HepG2 (cell line): ENCODE data around the gene PRADC1. TPM values are rescaled to one million over a fixed set of nuclear protein-coding genes. Genes with fewer than 3 reads are reported as not detected.

Experiments
- ATAC-seq: fragments of 200-7000 bp; cut with Tn5 transposase; 3 replicates; pipeline ENCODE4 v1.9.1; 2020; ENCODE audit warnings: mild to moderate bottlenecking, moderate library complexity
- BruUV-seq: library from RNA; stranded (reverse); fragments of 400-500 nt; replicated peaks from 2 replicates; lab custom pipeline; 2021; lab: Mats Ljungman, UMichigan
- CTCF ChIA-PET: fragments of 300-600 bp; formaldehyde crosslinking; extraction: SDS; loops from one replicate; lab custom pipeline; 2021; ENCODE audit warnings: low total read pairs, inconsistent platforms, low intra/inter-chr PET ratio; lab: Yijun Ruan, JAX
- POLR2A ChIA-PET: fragments of 350-600 bp; sonication (Branson Sonifier 250); formaldehyde crosslinking; loops from one replicate; lab custom pipeline; 2020; ENCODE audit warnings: antibody characterized with exemption, inconsistent platforms; lab: Yijun Ruan, JAX
- DNase-seq: peaks from one replicate; pipeline ENCODE4 v3.0.0-alpha.2; 2015; ENCODE audit warnings: low spot score
- FAIRE-seq: peaks from 3 replicates; lab custom pipeline; 2011; peaks lifted over from hg19 to GRCh38; lab: Jason Lieb, UNC
- H2AFZ ChIP-seq: one replicate; pipeline ENCODE4 v1.6.1; 2011; ENCODE audit warnings: low read length, inconsistent platforms
- H3K27ac ChIP-seq: fragments of 300-600 bp; 3 replicates; pipeline ENCODE4 v1.8.0; 2011; ENCODE audit warnings: mixed run types, mild to moderate bottlenecking, mixed read lengths, low read length, inconsistent platforms; ENCODE audit not compliant: insufficient read depth; ENCODE audit errors: extremely low read length
- H3K27me3 ChIP-seq, 2 experiments: fragments of 200-600 bp in 1 of 2; 2 replicates in 1 of 2; 3 replicates in 1 of 2; pipeline versions ENCODE4 v1.6.0 to v1.8.0; 2011; ENCODE audit warnings: low read length in 2 of 2, mild to moderate bottlenecking in 2 of 2, moderate library complexity in 2 of 2, inconsistent platforms in 1 of 2; ENCODE audit not compliant: insufficient read depth in 2 of 2, control insufficient read depth in 1 of 2
- H3K36me3 ChIP-seq, 2 experiments: fragments of 200-600 bp in 1 of 2; replicated peaks in 1 of 2; 2 replicates in 1 of 2; 3 replicates in 1 of 2; pipeline versions ENCODE4 v1.5.1 to v1.8.0; 2011; ENCODE audit warnings: low read length in 2 of 2, inconsistent platforms in 1 of 2; ENCODE audit not compliant: insufficient read depth in 2 of 2, control insufficient read depth in 1 of 2
- H3K4me1 ChIP-seq: 2 replicates; pipeline ENCODE4 v1.5.1; 2012; ENCODE audit warnings: low read length, inconsistent platforms; ENCODE audit not compliant: insufficient read depth
- H3K4me2 ChIP-seq: 2 replicates; pipeline ENCODE4 v1.6.0; 2011; ENCODE audit warnings: low read depth, low read length, inconsistent platforms
- H3K4me3 ChIP-seq, 3 experiments: fragments of 200-600 bp in 1 of 3; sonication (generic), shearing (Covaris generic) in 1 of 3; replicated peaks in 1 of 3; 2 replicates each; pipeline ENCODE4 v1.5.1; 2011 to 2016; ENCODE audit warnings: low read length in 3 of 3, inconsistent platforms in 2 of 3, low read depth in 2 of 3, mild to moderate bottlenecking in 2 of 3, control low read depth in 1 of 3, mixed read lengths in 1 of 3; ENCODE audit not compliant: insufficient read depth in 1 of 3
- H3K79me2 ChIP-seq: one replicate; pipeline ENCODE4 v1.6.1; 2011; ENCODE audit warnings: low read length, inconsistent platforms; ENCODE audit not compliant: insufficient read depth
- H3K9ac ChIP-seq: 2 replicates; pipeline ENCODE4 v1.6.0; 2011; ENCODE audit warnings: mild to moderate bottlenecking, low read depth, low read length, inconsistent platforms; ENCODE audit not compliant: insufficient read depth
- H3K9me3 ChIP-seq: 2 replicates; pipeline ENCODE4 v1.5.1; 2012; ENCODE audit warnings: mild to moderate bottlenecking, low read length
- H4K20me1 ChIP-seq: 2 replicates; pipeline ENCODE4 v1.6.0; 2011; ENCODE audit warnings: inconsistent platforms, mild to moderate bottlenecking, low read length, moderate library complexity; ENCODE audit not compliant: insufficient read depth
- MAFF ChIP-seq: IDR thresholded peaks from 2 replicates; pipeline ENCODE4 v1.6.1; 2011; ENCODE audit warnings: low read depth, low read length, improper control_type of control experiment
- MAFK ChIP-seq, 2 experiments: IDR thresholded peaks in 1 of 2; conservative IDR thresholded peaks in 1 of 2; 2 replicates each; pipeline ENCODE4 v1.6.1; 2011; ENCODE audit warnings: improper control_type of control experiment in 2 of 2, low read length in 2 of 2
- ZNF616 ChIP-seq: sonication (generic); formaldehyde crosslinking; IDR thresholded peaks from 2 replicates; pipeline ENCODE4 v1.5.0; 2020; ENCODE audit warnings: low read depth, mild to moderate bottlenecking, missing genetic modification reagents
- WGBS: methylation state at CpG from one replicate; pipeline ENCODE4 v1.1.6; 2017; ENCODE audit warnings: low lambda C conversion rate; 5-methylcytosine and 5-hydroxymethylcytosine counted together
- in situ Hi-C: cut with HindIII; loops from 2 replicates; pipeline ENCODE4 v1.10.0; 2017; ENCODE audit warnings: low pct_unique_long_range_greater_than_20kb; ENCODE audit not compliant: extremely low pct_ligation_motif_present
- intact Hi-C: fragments of 100-400 bp; cut with micrococcal nuclease; formaldehyde crosslinking; loops from one replicate; pipeline ENCODE4 v1.10.0; 2022; ENCODE audit not compliant: unreplicated experiment
- polyA plus RNA-seq, 8 experiments: library from polyadenylated mRNA; depleted of rRNA in 3 of 8; stranded (reverse) in 7 of 8; unstranded in 1 of 8; fragments of >200 nt; fragmentation: Illumina TruSeq in 4 of 8; extraction: Trizol in 4 of 8; gene quantifications; 2 replicates each; pipeline versions ENCODE4 v1.2.1 to v1.2.3, GENCODE V29; 2011 to 2016; ENCODE audit warnings: low read depth in 4 of 8, missing spikeins in 1 of 8, mixed read lengths in 1 of 8; ENCODE audit not compliant: insufficient read depth in 1 of 8
- total RNA-seq, 5 experiments: library from RNA; depleted of rRNA; stranded (reverse); fragments of >200 nt; fragmentation: Illumina TruSeq; extraction: Trizol; gene quantifications; 2 replicates each; pipeline ENCODE4 v1.2.3, GENCODE V29; 2016; ENCODE audit warnings: low read depth in 1 of 5
- TF ChIP-seq, protein P1 (sequence below): sonication (generic); formaldehyde crosslinking; IDR thresholded peaks from 2 replicates; pipeline ENCODE4 v1.4.0; 2020; ENCODE audit warnings: missing genetic modification reagents, borderline replicate concordance

PRADC1 gene
- total and polyA plus RNA-seq, 2 of the 13 experiments (the other 11 are each of a cell fraction or from before 2014, with no cell fraction given): 12.1 to 37.2 TPM

DNA sequence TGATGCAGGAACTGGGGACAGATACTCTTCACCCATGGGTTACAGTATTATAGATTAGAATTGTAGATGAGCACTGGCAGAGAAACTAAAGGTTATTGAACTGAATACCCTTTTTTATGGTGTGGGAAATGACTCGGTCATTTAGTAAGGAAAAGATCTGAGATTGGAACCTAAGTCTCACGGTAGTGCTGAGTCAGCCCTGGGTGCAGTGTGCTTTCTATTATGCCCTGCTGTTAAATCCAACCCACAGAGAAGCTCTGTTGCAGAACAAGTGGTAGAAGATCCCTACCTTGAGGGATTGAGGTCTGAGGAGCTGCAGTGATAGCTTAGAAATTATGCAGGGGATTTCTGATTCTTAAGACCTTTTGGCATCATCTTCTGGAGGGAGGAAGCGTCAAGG is 13.8 kb upstream of the PRADC1 start:
- Histone ChIP-seq H3K36me3 (peaks cover 70 to 94% of the 10 kb centered on the region in 2 experiments), H3K27ac (no peak overlapping the region), H3K9ac (no peak overlapping the region), H3K4me3 (no peak overlapping the region), H3K79me2 (peaks cover 6% of the 10 kb centered on the region), H3K27me3 (no peaks in the 10 kb centered on the region), H2AFZ (no peak overlapping the region), H3K4me2 (no peak overlapping the region), H3K9me3 (no peaks in the 10 kb centered on the region), H3K4me1 (peaks cover 30% of the 10 kb centered on the region), H4K20me1 (peaks cover 6% of the 10 kb centered on the region; the same call in 1 of the 2 replicates)
- DNase-seq (no peak), FAIRE-seq (no peak), ATAC-seq (no peak)
- POLR2A ChIA-PET: interaction anchor here (0.7 to 2.1 kb wide), 3 partner anchors 9 to 13 kb away, joined by 3 to 12 read pairs (median 4); partner anchors contain the start of genes CCT7 and PRADC1
- TF ChIP-seq ZNF616 (CRISPR knock-in tag) (no peak), MAFF (peak; percentile 29; the same call in 1 of the 2 replicates), MAFK (conservative IDR thresholded peaks at IDR 0.05 in 1 of 2, IDR thresholded peaks at IDR 0.05 in 1 of 2; ENCODE audit: low read length in 2 of 2) (peak; percentile 63 to 78)
- TF ChIP-seq, protein P1, sequence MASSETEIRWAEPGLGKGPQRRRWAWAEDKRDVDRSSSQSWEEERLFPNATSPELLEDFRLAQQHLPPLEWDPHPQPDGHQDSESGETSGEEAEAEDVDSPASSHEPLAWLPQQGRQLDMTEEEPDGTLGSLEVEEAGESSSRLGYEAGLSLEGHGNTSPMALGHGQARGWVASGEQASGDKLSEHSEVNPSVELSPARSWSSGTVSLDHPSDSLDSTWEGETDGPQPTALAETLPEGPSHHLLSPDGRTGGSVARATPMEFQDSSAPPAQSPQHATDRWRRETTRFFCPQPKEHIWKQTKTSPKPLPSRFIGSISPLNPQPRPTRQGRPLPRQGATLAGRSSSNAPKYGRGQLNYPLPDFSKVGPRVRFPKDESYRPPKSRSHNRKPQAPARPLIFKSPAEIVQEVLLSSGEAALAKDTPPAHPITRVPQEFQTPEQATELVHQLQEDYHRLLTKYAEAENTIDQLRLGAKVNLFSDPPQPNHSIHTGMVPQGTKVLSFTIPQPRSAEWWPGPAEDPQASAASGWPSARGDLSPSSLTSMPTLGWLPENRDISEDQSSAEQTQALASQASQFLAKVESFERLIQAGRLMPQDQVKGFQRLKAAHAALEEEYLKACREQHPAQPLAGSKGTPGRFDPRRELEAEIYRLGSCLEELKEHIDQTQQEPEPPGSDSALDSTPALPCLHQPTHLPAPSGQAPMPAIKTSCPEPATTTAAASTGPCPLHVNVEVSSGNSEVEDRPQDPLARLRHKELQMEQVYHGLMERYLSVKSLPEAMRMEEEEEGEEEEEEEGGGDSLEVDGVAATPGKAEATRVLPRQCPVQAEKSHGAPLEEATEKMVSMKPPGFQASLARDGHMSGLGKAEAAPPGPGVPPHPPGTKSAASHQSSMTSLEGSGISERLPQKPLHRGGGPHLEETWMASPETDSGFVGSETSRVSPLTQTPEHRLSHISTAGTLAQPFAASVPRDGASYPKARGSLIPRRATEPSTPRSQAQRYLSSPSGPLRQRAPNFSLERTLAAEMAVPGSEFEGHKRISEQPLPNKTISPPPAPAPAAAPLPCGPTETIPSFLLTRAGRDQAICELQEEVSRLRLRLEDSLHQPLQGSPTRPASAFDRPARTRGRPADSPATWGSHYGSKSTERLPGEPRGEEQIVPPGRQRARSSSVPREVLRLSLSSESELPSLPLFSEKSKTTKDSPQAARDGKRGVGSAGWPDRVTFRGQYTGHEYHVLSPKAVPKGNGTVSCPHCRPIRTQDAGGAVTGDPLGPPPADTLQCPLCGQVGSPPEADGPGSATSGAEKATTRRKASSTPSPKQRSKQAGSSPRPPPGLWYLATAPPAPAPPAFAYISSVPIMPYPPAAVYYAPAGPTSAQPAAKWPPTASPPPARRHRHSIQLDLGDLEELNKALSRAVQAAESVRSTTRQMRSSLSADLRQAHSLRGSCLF (CRISPR knock-in tag): no peak
- CTCF ChIA-PET: no interaction called here
- no TSS peak for BruUV-seq
- WGBS: 99% methylated on average over 3 of the region's 3 CpGs
- intact Hi-C loops: no loop called here
- in situ Hi-C loops: no loop called here
